NCI-H2029 treated with DMSO at 0.1 percent for 48 hours (cell line): ENCODE data around the gene URAD.
"Not testable (repeated sequence)": the region's sequence is repeated elsewhere in the genome, so short reads cannot be mapped to it uniquely, and the experiment has no call there.

Source experiments
- DNase-seq: peaks from one replicate; lab custom pipeline; 2025; lab: John Stamatoyannopoulos, UW

Gene URAD, protein sequence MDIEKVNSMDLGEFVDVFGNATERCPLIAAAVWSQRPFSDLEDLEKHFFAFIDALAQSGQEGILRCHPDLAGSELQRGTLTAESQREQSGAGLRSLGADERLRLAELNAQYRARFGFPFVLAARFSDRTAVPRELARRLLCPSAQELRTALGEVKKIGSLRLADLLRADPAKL

DNA sequence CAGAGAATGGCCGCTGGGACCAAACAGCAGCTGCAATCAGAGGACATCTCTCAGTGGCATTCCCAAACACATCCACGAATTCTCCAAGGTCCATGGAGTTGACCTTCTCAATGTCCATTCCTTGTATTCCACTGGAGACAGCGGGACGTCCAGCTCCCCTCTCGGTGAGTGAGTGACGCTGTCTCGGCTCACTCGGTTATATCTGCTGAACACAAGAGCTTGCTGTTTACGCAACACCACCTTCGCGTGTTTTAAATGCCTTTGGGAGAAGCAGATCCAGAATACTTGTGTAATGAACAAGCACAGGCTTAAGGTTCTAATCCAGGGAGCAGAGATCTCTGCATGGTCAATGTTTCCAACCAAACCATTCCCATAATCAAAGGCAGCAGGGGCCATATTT, at the start of gene URAD:
Gene URAD (minus strand): TSS at position 174 of the 400 bp plus-strand sequence. CDS start 56 bp downstream, at position 118.
- no peak for DNase-seq

DNA sequence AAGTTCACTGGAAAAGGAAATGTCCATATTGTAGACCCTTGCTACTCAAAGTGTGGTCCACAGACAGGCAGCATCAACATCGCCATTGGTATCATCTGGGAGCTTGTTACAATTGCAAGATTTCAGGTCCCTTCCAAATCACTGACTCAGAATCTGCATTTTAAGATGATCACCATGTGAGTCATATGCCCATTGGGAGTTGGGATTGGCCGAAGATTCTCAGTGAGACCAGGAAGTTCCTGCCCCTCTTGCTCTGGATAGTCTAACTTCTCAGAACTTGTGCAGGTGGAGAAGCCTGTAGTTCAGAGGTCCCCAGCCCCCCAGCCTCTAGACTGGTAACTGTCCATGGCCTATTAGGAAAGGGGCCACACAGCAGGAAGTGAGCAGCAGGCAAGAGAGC, 48.9 kb upstream of the URAD start:
- DNase-seq, result no peak

DNA sequence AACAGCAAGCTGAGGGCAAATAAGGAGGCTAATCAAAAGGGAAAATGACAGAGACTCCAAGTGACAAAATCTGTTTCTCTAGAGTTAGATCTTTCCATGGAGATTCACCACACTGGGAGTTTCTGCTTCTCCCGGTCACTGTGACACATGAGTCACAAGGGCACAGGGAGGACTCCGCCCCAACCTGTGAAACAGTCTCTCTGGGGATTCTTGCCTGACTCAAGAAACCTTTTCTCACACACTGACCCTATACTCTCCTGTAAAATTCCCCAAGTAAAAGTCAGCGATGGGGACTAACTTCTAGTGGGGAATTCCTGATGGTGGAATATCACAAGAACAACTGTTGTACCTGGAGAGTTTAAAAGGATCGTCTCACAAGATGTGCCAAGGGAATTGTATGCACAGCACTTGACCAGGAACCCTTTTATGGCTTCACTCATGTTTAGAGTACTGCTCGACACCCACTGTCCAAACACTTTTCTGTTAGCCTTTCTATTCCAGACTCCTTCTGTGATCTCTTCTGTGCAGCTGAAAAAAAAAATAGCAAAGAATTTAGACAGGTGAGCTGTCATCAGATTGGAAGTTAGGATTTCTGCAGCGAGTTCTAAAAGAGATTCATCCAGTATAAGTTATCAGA, 46.8 kb upstream of the URAD start:
- peak; percentile 72 for DNase-seq

DNA sequence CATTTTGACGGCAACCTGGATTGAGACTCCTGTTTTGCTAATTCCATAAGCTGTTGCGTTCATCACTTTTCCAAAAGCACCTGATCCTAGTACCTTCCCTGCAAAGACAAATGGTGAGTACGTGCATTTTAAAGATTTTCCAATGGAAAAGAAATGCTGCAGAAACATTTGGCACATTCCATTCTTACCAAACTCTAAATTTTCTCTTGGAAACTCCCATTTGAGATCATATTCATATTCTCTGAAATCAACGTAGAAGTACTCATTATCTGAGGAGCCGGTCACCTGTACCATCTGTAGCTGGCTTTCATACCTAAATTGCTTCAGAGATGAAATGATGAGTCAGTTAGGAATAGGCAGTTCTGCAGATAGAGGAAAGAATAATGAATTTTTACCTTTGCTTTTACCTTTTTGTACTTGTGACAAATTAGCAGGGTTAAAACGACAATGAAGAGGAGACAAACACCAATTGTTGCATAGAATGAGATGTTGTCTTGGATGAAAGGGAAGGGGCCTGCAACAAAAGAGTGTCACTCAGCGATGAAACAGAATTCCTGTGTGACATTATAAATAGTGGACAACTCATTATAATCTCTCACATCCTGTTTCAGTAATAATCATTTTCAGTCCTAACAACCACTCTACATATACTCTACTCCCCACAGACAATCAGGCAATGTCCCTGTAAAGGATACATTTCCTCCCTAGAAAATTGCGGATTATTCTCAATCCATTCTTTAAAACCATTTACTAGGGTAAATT, 45.6 kb upstream of the URAD start:
- no peak for DNase-seq

DNA sequence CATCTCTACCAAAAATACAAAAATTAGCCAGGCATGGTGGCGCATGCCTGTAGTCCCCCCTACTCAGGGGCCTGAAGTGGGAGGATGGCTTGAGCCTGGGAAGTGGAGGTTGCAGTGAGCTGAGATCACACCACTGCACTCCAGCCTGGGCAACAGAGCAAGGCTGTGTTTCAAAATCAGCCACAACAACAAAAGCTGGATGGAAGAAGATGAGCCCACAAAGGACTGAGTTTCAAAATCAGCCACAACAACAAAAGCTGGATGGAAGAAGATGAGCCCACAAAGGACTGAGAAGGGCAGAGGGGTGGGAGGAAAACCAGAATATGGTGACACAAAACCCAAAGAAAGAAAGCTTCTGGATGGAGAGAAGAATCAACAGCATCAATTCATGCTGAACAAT, 43.9 kb upstream of the URAD start:
- not testable (repeated sequence) for DNase-seq

DNA sequence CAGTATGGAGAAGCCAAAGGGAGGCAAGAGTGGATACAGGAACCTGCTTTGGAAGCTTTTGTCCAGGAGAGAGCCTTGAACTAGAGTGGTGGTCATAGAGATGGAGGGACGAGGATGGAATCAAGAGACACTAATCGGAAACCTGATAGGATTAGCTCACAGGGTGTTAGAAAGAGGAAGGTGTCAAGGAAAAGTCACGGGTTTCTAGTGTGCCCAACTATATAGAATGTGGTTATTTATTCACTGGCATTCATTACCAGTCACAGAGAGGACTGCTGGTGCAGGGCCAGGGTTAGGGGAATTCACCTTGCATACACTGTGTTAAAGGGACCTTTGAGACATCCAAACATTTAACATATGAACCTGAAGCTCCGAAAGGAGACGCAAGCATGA, 43.4 kb upstream of the URAD start:
- DNase-seq, result no peak

DNA sequence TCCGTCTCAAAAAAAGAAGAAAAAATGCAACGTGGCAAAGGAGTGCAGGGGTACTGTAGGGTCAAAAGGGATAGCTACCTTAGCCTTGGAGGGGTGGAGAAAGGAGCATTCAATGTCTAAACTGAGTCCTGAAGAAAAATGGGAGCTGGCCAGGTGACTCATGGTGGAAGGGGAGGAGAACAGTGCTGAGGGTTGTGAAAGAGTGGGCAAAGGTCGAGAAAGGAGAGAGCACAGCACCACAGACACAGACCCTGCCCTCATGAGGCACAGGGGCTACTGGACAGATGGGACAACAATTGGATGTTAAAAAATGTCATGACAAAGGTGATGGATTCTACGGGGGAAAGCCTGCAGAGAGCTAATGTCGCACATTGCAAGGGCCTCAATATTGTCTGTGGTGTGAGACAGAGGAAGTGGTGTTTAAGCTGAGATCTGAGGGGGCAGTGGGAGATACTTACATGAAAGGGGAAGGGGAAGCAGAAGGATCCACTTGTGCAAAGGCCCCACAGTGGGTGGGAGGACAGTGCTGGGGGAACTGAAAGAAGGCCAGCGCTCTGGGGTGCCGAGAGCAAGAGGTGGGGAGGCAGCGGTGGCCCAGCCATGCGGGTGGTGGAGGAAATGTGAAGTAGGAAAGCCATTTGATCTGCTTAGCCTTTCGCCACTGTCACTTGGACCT, 42.9 kb upstream of the URAD start:
- no peak for DNase-seq

DNA sequence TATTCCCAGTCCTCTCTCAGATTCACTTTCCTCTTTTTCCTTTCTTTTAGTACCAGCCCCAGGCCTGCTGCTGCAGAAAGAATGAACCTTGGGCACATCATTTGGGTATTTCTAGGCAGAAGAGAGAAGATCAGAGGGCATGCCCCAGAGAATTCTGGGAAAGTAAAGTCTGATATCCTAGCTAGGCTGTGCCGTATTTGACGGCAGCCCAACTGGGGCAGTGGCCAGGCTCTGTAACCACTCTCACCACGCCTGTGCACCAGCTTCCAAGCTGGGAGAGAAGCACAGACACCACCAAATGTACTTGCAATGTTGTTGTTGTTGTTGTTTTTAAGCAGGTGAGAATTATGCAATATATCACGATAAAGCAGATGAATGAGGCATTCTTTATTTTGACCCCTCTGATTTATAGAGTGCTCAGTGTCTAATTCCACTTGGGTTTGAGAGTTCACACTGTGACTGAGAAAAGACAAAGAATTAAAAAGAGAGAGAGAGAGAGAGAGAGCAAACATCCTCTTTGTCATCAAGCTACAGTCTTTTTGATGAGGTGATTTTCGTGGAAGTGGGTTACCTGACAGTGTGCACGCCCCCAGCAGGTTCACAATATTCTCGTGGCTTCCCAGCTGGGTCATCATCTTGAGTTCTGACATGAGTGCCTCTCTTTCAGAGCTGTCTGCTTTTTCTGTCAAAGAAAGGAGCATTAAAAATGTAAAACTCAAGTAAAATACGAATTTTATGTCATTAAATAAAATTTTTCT, 39.3 kb upstream of the URAD start:
- no peak for DNase-seq

DNA sequence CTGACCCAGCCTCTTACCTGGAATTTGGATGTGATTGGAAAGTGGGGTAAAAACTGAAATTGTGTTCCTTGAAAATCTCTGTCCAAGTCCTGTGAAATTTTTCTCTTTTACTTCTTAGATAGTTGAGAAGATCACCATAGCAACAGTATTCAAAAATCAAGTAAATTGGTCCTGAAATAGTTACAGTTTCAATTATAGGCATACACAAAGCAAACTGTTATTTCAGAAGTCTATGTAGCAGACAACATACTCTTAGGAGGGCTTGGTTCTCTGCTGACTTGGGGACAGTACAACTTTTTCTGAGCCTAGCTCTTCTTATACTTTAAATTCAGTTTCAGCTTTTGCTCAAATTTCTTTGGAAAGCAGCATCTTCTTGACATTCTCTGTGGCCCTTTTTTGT, 38.6 kb upstream of the URAD start:
- no peak for DNase-seq

DNA sequence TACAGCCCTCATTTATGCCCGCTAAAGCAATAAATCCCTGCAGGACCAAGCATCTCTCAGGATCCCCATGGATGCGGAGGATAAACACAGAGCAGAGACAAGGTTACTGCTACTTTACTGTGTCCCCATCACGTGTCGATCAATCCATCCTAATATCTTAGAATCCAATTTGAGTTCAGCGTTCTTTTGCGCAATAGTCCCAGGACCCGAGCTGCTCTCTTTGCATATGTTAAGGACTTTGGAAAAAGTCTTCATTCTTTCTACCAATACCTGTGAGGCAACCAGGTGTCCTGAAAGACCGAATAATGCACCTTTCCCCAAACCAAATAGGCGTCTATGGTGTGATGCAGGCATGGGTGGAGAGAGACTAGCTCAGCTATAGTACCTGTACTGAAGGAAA, 38.0 kb upstream of the URAD start:
- no peak for DNase-seq

DNA sequence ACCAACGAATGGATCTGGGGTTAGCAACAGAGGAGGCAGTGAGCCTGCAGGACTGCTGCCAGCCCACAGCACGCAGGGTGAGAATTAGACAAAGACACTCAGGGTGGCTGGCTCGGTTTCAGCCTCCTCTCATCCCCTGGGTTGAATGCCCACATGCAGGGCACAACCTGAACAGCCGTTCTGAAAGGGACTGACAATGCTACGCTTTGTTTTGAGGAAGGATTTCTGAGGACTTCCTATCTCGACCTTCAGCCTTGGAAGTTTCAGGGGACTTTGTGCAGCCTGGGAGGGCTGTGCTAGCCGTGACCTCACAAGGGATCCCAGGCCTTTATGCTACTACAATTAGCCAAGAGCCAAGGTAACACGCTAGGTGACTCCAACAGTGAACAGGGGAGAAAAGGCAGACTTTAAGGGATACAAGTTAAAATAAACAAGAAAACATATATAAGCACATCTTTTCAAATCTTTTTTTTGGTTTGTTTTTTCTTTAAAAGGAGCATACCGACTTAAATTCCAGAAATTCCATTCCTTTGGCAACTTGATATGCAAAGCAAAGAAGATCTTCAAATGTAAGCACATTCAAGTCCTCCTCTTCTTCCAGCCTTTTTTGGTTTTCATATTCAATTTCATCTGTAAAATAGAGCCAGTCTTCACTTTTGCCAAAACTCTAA, 34.5 kb upstream of the URAD start:
- DNase-seq, result peak; percentile 2

DNA sequence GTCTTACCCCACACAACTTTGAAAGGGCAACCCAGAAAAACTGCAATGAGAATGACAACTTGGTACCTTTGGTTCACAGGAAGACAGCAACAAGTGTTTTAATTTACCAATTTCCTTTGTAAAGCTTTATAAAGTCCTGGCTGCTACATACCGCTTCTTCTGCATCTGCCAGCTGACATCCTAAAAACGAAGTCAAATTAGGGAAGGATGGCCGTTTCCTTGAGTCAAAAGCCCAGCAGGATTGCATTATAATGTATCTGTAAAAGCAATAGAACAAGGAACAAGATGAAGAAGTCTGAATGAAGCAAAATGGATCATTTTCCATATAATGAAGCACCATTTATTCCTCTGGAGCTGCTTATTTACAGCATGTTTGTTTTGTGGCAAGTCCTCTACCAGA, 25.8 kb upstream of the URAD start:
- DNase-seq, result no peak

DNA sequence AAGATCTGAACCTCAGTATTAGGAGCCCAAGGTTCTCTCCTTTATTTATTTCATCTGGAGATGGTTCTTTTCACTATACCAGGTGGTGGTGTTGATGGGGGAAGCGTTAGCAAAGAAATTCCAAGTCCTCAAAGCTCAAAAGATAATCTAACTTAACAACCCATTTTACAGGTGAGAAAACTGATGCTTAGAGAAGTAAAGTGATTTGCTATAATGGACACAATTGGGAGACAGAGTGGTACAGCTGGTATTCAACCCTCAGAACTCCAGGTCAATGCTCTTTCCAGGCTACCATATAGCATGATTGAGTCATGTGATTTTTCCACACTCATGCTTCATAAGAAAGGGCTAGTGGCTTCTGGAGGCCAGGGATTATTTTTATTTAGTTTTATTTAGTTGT, 25.0 kb upstream of the URAD start:
- no peak for DNase-seq

DNA sequence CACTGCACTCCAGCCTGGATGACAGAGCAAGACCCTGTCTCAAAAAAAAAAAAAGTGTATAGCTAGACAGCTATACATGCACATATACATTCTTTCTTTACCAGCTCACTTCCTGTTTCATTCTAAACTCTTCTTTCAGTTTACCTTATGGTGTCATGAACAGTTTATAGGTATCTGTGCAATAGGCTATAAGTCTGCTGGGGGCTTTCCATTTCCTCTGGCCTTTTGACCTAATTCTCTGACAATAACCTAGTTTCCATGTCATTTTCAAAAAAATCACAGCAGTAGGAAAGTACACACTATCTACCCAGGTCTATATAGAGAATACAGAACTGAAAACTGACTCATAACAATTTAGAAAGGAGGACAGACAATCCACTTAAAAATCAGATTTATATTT, 24.4 kb upstream of the URAD start:
- no peak for DNase-seq

DNA sequence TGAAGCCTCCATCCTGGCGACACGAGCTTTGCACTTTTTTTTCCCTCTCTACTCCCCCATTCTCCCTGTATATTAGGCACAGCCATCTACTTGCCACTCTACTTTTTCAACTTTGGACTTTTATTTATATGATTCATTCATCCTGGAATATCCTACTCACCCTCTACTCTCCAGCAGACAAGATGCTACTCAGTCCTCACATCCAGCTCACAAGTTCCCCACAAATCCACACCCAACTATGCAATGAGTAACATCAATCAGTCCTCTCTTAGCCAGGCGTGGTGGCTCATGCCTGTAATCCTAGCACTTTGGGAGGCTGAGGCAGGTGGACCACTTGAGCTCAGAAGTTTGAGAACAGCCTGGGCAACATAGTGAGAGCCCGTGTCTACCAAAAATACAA, 23.9 kb upstream of the URAD start:
- no peak for DNase-seq

DNA sequence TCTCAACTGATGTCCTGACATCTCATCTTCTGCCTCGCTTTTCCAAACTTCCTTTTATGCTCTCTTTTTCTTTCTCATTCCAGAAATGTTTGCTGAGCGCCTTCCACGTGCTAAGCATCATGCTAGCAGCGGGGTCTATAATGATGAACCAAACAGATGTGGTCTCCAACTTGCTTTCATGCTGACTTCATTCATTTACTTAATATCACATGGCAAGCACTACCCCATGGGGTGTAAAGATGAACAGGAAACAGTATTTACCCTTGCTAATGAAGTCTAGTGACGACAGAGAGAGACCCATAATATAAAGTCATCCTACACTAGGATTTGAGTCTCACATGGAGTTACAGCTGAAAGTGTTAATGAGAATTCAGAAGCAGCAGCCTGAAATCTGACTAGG, 21.6 kb upstream of the URAD start:
- DNase-seq, result no peak

DNA sequence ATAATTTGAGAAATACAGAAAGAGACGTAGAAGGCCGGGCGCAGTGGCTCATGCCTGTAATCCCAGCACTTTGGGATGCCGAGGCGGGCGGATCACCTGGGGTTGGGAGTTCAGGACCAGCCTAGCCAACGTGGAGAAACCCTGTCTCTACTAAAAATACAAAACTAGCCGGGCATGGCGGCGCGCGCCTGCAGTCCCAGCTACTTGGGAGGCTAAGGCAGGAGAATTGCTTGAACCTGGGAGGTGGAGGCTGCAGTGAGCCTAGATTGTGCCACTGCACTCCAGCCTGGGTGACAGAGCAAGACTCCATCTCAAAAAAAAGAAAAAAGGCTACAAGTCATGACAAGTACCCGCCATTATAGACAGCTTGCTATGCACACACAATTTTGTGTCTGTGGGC, 16.5 kb upstream of the URAD start:
- DNase-seq, result not testable (repeated sequence)

DNA sequence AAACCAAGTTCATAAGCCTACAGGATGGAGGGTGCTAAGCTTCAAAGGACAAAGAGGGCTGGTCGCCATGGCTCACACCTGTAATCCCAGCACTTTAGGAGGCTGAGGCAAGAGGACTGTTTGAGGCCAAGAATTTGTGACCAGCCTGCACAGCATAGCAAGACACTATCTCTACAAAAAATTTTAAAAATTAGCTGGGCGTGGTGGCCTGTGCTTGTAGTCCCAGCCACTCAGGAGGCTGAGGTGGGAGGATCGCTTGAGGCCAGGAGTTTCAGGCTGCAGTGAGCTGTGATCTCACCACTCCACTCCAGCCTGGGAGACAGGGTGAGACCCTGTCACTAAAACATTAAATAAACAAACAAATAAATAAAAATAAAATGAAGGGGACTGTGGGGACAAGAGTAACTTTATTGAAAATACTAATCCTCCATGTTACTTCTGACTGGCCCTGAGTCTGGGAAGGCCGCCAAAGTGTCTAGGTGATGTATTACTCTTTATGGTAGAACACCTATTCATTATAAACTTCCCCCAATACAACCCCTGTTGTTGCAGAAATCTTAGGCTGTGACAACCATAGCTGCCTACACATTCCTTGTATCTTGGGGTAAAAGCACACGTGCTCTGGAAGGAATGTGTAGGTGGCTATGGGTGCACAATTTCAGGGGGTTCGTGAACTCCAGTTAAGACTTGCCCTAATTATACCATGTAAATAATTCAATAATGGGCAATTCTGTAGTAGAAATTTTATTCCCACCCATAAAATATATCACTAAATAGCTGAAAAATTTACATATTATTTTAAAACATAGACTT, 14.6 kb upstream of the URAD start:
- no peak for DNase-seq

DNA sequence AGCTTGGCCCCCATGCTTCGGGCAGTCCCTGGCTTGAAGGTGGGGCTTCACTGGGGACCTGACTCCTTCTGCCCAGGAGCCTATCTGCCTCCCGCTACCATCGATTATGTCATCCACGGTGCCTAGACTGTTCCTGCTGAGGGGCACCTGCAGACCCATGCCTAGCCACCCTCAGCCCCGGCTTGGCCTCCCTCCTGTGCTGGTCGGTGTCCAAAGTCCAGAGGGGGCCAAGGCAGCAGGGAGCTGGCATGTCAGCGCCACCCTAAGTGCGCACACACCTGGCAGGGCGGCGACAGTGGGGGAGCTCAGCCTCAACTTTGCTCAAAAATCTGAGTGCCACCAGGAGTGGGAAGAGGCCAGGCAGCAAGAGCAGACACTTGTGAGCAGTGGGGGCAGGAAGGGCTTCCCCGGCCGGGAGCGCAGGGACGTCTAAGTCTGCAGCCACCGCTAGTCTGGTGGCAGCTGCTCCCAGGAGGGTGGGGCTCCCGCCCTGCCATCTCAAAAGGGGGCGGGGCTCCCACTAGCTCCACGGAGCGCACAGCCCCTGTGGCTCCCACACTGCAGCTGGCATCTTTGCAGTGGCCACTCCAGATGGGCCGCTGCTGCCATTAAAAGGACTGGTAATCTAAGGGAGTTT, 13.5 kb upstream of the URAD start:
- DNase-seq, result no peak

DNA sequence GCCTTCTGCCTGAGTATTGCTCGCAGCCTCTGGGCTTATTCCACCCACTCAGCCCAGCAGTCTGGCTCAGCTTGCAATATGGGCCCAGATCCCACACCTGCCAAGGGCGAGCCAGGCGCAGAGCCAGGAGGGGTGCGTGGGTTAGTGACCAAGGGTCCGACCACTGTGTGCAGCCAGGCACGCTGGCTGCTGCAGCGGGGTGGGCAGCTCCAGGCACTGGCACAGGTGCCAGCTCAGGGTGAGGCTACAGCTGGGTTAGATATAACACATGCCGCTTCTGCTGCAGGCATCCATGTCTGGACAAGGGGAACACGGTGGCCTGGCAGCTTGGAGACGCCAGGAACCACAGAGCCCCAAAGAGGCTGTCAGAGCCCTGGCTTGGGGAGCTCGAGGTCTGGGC, 12.6 kb upstream of the URAD start:
- no peak for DNase-seq
